DND-41 (cell line): Measurements from ENCODE around the gene XPR1.

Experiments
- ATAC-seq: fragments of 200-7000 bp; cut with Tn5 transposase; 3 replicates; pipeline ENCODE4 v1.9.1; 2021; ENCODE audit warnings: low read depth; ENCODE audit not compliant: insufficient read depth
- DNase-seq: peaks from one replicate; pipeline ENCODE4 v3.0.0-alpha.2; 2020
- H2AFZ ChIP-seq: 2 replicates; pipeline ENCODE4 v1.6.0; 2012; ENCODE audit warnings: low read depth, low read length
- H3K27ac ChIP-seq: 2 replicates; pipeline ENCODE4 v1.5.1; 2012; ENCODE audit warnings: low read length, inconsistent platforms
- H3K27me3 ChIP-seq: fragments of 200-600 bp; sonication (generic); 2 replicates; pipeline ENCODE4 v1.6.0; 2012; ENCODE audit warnings: low read length, mild to moderate bottlenecking, inconsistent platforms; ENCODE audit not compliant: insufficient read depth, poor library complexity
- H3K36me3 ChIP-seq: 2 replicates; pipeline ENCODE4 v1.5.1; 2012; ENCODE audit warnings: low read length, inconsistent platforms; ENCODE audit not compliant: insufficient read depth
- H3K4me1 ChIP-seq: 2 replicates; pipeline ENCODE4 v1.5.1; 2012; ENCODE audit warnings: mild to moderate bottlenecking, low read length; ENCODE audit not compliant: insufficient read depth
- H3K4me2 ChIP-seq: 2 replicates; pipeline ENCODE4 v1.6.0; 2012; ENCODE audit warnings: mild to moderate bottlenecking, moderate library complexity, low read length, inconsistent platforms; ENCODE audit not compliant: insufficient read depth
- H3K4me3 ChIP-seq, 2 experiments: fragments of 200-600 bp in 1 of 2; shearing (Covaris generic) in 1 of 2; 2 replicates each; pipeline ENCODE4 v1.5.1; 2012 to 2016; ENCODE audit warnings: inconsistent platforms in 2 of 2, low read length in 2 of 2, mild to moderate bottlenecking in 2 of 2, low read depth in 1 of 2, moderate library complexity in 1 of 2
- H3K79me2 ChIP-seq: 2 replicates; pipeline ENCODE4 v1.6.0; 2012; ENCODE audit warnings: low read length, inconsistent platforms; ENCODE audit not compliant: insufficient read depth
- H3K9ac ChIP-seq: 2 replicates; pipeline ENCODE4 v1.6.0; 2012; ENCODE audit warnings: low read depth, mild to moderate bottlenecking, inconsistent platforms, low read length, moderate library complexity
- H3K9me3 ChIP-seq: 2 replicates; pipeline ENCODE4 v1.5.1; 2012; ENCODE audit warnings: low read length, moderate library complexity, mild to moderate bottlenecking, inconsistent platforms; ENCODE audit not compliant: insufficient read depth, severe bottlenecking
- H4K20me1 ChIP-seq: 2 replicates; pipeline ENCODE4 v1.6.0; 2012; ENCODE audit warnings: low read length; ENCODE audit not compliant: insufficient read depth
- CTCF ChIP-seq: IDR thresholded peaks from 2 replicates; pipeline ENCODE4 v1.5.1; 2012; ENCODE audit warnings: borderline replicate concordance, low read length, moderate library complexity, mild to moderate bottlenecking; ENCODE audit not compliant: poor library complexity, severe bottlenecking; ENCODE audit errors: extremely low read depth
- EZH2 ChIP-seq: IDR thresholded peaks from 3 replicates; pipeline ENCODE4 v1.6.1; 2012; ENCODE audit warnings: borderline replicate concordance, low read depth, mild to moderate bottlenecking, moderate library complexity, low read length, inconsistent platforms; ENCODE audit not compliant: severe bottlenecking

XPR1 gene

GRCh38 chr1:180909462-180909976 lies 277.7 kb downstream of the XPR1 start:
- no peak overlapping the region for H3K4me2 ChIP-seq
- H3K4me3 ChIP-seq = no peak overlapping the region
- no peaks in the 10 kb centered on the region for H3K79me2 ChIP-seq
- TF ChIP-seq EZH2 (no peak), CTCF (no peak)
- peaks cover 11% of the 10 kb centered on the region for H3K27me3 ChIP-seq
- DNase-seq (no peak), ATAC-seq (no peak)
- no peaks in the 10 kb centered on the region for H4K20me1 ChIP-seq
- no peak overlapping the region for H3K27ac ChIP-seq
- no peak overlapping the region for H3K9ac ChIP-seq
- H2AFZ ChIP-seq = no peak overlapping the region
- no peaks in the 10 kb centered on the region for H3K9me3 ChIP-seq
- H3K4me1 ChIP-seq = no peaks in the 10 kb centered on the region
- no peaks in the 10 kb centered on the region for H3K36me3 ChIP-seq

GRCh38 chr1:180911640-180912191 lies 279.9 kb downstream of the XPR1 start:
- ATAC-seq = no peak
- no peak for DNase-seq
- H3K4me1 ChIP-seq = no peaks in the 10 kb centered on the region
- H3K4me3 ChIP-seq = no peak overlapping the region
- H3K27me3 ChIP-seq = peaks cover 11% of the 10 kb centered on the region
- no peaks in the 10 kb centered on the region for H3K36me3 ChIP-seq
- no peak overlapping the region for H2AFZ ChIP-seq
- H3K79me2 ChIP-seq = no peaks in the 10 kb centered on the region
- H3K9me3 ChIP-seq = no peaks in the 10 kb centered on the region
- no peak overlapping the region for H3K4me2 ChIP-seq
- no peak overlapping the region for H3K27ac ChIP-seq
- no peaks in the 10 kb centered on the region for H4K20me1 ChIP-seq
- no peak for TF ChIP-seq EZH2
- no peak for TF ChIP-seq CTCF
- no peak overlapping the region for H3K9ac ChIP-seq

GRCh38 chr1:180912211-180912800 lies 280.5 kb downstream of the XPR1 start:
- TF ChIP-seq EZH2 = no peak
- no peak for TF ChIP-seq CTCF
- no peaks in the 10 kb centered on the region for H3K4me1 ChIP-seq
- H3K79me2 ChIP-seq = no peaks in the 10 kb centered on the region
- no peak overlapping the region; the same call in 1 of the 2 replicates for H3K4me2 ChIP-seq
- H3K27me3 ChIP-seq = peaks cover 11% of the 10 kb centered on the region
- DNase-seq (no peak), ATAC-seq (no peak)
- no peak overlapping the region for H3K27ac ChIP-seq
- no peak overlapping the region for H3K9ac ChIP-seq
- H3K9me3 ChIP-seq = no peaks in the 10 kb centered on the region
- H4K20me1 ChIP-seq = no peaks in the 10 kb centered on the region
- H3K4me3 ChIP-seq = no peak overlapping the region
- H3K36me3 ChIP-seq = no peaks in the 10 kb centered on the region
- no peak overlapping the region for H2AFZ ChIP-seq
